Mammary epithelial cell (primary cell): ENCODE results near the gene SULT1C4.

ENCODE experiments used
- EZH2 ChIP-seq: IDR thresholded peaks from 2 replicates; pipeline ENCODE4 v1.6.1; 2012; ENCODE audit warnings: low read length, inconsistent platforms, borderline replicate concordance
- TF ChIP-seq, protein P1 (sequence below), 2 donors: IDR thresholded peaks in 1 of 2; conservative IDR thresholded peaks in 1 of 2; 2 replicates each; pipeline ENCODE4 v1.5.1; 2011 to 2012; ENCODE audit warnings: inconsistent platforms in 2 of 2, low read length in 2 of 2, mild to moderate bottlenecking in 2 of 2, control low read depth in 1 of 2, low read depth in 1 of 2; ENCODE audit not compliant: insufficient read depth in 1 of 2; ENCODE audit errors: extremely low read depth in 1 of 2

DNA sequence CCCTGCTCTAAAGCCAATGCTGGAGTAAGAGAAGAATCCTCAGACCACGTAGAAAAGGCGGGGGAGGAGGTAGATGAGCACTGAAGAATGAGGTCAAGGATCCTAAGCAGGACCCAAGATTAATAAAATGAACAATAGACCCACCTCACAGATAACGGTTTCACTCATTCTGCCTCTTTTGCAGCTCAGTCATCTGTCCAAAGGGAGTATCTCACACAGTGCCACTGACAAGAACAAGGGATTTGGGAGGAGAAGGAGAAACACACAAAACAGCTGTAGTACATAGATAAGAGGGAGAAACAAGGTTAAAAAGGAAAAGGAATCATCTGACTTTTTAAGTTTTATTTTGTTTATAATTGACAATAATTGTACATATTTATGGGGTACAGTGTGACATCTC is 30.9 kb upstream of the SULT1C4 start:
- TF ChIP-seq, protein P1, sequence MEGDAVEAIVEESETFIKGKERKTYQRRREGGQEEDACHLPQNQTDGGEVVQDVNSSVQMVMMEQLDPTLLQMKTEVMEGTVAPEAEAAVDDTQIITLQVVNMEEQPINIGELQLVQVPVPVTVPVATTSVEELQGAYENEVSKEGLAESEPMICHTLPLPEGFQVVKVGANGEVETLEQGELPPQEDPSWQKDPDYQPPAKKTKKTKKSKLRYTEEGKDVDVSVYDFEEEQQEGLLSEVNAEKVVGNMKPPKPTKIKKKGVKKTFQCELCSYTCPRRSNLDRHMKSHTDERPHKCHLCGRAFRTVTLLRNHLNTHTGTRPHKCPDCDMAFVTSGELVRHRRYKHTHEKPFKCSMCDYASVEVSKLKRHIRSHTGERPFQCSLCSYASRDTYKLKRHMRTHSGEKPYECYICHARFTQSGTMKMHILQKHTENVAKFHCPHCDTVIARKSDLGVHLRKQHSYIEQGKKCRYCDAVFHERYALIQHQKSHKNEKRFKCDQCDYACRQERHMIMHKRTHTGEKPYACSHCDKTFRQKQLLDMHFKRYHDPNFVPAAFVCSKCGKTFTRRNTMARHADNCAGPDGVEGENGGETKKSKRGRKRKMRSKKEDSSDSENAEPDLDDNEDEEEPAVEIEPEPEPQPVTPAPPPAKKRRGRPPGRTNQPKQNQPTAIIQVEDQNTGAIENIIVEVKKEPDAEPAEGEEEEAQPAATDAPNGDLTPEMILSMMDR (conservative IDR thresholded peaks at IDR 0.05 in 1 of 2, IDR thresholded peaks at IDR 0.05 in 1 of 2; ENCODE audit: extremely low read depth in 1 of 2, insufficient read depth in 1 of 2, low read depth in 1 of 2, low read length in 2 of 2) = no peak
- TF ChIP-seq EZH2 = no peak
